Transverse colon (tissue), 3 donors: ENCODE results near the gene WDR7.

Experiments
- EP300 ChIP-seq: sonication (generic); formaldehyde crosslinking; IDR thresholded peaks from one replicate; pipeline ENCODE4 v1.6.1; 2017; ENCODE audit warnings: antibody characterized with exemption, low read depth
- POLR2A ChIP-seq: fragments of 450-650 bp; IDR thresholded peaks from one replicate; pipeline ENCODE4 v1.6.1; 2016; ENCODE audit warnings: antibody characterized with exemption, mild to moderate bottlenecking, moderate library complexity
- TF ChIP-seq, protein P1 (sequence below), 5 experiments: fragments of 200-600 bp in 3 of 5; fragments of 450-650 bp in 2 of 5; sonication (generic) in 3 of 5; IDR thresholded peaks; 1 replicate in 2 of 5; 2 replicates in 3 of 5; pipeline ENCODE4 v1.5.1; 2016 to 2017; ENCODE audit warnings: antibody characterized with exemption in 5 of 5, inconsistent platforms in 3 of 5, mild to moderate bottlenecking in 2 of 5, moderate library complexity in 1 of 5

GRCh38 chr18:57048351-57048750 is 397.2 kb downstream of the WDR7 start:
- TF ChIP-seq, protein P1, sequence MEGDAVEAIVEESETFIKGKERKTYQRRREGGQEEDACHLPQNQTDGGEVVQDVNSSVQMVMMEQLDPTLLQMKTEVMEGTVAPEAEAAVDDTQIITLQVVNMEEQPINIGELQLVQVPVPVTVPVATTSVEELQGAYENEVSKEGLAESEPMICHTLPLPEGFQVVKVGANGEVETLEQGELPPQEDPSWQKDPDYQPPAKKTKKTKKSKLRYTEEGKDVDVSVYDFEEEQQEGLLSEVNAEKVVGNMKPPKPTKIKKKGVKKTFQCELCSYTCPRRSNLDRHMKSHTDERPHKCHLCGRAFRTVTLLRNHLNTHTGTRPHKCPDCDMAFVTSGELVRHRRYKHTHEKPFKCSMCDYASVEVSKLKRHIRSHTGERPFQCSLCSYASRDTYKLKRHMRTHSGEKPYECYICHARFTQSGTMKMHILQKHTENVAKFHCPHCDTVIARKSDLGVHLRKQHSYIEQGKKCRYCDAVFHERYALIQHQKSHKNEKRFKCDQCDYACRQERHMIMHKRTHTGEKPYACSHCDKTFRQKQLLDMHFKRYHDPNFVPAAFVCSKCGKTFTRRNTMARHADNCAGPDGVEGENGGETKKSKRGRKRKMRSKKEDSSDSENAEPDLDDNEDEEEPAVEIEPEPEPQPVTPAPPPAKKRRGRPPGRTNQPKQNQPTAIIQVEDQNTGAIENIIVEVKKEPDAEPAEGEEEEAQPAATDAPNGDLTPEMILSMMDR (IDR thresholded peaks at IDR 0.05): no peak
- no peak for TF ChIP-seq EP300
- TF ChIP-seq POLR2A: no peak
